Stimulated activated CD4-positive, alpha-beta T cell treated with anti-CD3 and anti-CD28 coated beads, Interleukin-15, amount 100 ng/mL, for 1 hour (primary cell): ENCODE measurements around the gene OR52K2.
"Not testable (repeated sequence)": the region's sequence is repeated elsewhere in the genome, so short reads cannot be mapped to it uniquely, and the experiment has no call there.

Experiments used
- DNase-seq, 2 donors: peaks; one replicate each; pipeline ENCODE4 v3.0.0-alpha.2; 2020; ENCODE audit warnings: low read depth in 1 of 2, low spot score in 1 of 2

The OR52K2 gene

DNA sequence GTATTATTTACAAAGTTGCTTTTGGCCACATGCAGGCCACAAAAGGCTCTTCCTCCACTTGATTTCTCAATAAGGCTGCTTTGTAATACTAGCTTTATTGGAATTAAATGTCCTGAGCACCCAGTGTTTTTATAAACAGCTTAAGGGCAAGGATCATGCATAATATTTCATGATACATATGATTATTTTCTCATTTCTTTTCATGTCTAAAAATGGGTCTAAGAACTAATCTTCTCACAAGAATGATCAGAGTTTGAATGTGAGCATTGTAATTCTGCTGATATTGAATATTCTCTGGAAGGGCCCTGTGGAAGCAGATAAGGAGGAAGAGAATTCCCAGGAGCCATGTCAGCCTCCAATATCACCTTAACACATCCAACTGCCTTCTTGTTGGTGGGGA, at the start of gene OR52K2:
Gene OR52K2 (plus strand): TSS at position 301 of the 400 bp plus-strand sequence. CDS start 45 bp downstream, at position 346.
- no peak for DNase-seq

DNA sequence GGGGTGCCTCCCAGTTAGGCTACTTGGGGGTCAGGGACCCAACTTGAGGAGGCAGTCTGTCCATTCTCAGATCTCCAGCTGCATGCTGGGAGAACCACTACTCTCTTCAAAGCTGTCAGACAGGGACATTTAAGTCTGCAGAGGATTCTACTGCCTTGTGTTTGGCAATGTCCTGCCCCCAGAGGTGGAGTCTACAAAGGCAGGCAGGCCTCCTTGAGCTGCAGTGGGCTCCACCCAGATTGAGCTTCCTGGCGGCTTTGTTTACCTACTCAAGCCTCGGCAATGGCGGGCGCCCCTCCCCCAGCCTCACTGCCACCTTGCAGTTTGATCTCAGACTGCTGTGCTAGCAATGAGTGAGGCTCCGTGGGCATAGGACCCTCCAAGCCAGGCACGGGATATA, 42.9 kb upstream of the OR52K2 start:
- DNase-seq: not testable (repeated sequence)

DNA sequence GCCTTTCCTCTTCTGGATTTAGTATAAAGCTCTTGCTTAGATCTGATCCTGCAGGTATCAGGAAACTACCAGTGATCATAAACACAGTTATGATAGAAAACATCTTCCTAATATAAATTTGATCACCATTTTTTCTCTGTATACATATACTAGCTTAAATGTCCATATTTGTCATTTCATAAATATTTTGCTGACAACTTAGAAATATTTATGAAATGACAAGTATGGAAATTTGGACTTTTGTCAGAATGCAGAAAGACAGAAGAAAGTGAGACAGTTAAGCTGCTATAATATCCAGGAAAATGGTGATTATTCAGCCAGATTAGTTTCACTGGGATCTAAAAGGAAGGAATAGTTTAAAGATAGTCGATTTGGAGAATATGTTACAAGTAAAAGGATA, 32.8 kb upstream of the OR52K2 start:
- no peak for DNase-seq

DNA sequence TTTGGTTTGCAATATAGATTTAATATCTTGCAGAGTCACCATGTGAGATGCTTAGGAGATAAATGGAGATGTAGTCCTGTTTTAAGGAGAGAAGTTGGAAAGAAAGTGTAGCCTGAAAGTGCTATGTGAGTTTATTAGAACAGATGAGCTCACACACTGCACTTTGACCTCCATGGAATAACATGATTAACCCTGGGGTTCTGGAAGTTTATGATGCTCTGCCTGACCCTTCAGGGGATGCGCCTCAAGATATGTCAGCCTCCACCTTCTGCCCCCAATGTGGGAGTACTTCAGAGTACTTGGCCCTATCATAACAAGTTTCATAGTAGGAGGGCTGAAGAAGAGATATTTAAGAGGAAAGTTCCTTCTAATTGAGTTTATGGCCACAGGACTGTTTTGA, 32.3 kb upstream of the OR52K2 start:
- no peak for DNase-seq

DNA sequence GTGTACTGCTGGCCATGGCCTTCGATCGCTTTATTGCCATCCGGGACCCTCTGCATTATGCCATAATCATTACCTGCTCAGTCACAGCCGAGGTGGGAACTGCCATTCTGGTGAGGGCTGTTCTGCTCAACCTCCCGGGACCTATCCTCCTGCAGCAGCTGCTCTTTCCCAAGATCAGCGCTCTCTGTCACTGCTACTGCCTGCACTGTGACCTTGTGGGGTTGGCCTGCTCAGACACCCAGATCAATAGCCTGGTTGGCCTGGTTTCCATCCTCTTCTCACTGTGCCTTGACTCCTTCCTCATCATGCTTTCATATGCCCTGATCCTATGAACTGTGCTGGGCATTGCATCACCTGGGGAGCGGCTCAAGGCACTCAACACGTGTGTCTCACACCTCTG, 30.7 kb upstream of the OR52K2 start:
- DNase-seq: no peak

DNA sequence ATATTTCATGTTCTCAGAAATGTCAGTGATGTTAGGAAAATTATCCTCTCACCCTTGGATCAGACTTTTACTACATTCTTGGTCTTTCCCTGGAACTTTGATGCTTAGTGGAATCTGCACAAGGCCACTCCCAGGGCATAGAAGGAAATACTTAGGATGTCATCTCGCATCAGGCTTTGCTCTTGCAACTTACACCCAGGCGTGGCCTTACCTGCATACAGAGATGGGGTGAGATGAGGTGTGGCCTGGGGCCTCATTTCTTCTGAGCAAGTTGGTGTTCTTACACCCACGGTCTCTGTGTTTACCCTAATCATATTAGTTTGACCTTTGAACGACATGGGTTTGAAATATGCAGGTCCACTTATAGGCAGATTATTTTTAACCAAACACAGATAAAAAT, 19.0 kb upstream of the OR52K2 start:
- no peak for DNase-seq

DNA sequence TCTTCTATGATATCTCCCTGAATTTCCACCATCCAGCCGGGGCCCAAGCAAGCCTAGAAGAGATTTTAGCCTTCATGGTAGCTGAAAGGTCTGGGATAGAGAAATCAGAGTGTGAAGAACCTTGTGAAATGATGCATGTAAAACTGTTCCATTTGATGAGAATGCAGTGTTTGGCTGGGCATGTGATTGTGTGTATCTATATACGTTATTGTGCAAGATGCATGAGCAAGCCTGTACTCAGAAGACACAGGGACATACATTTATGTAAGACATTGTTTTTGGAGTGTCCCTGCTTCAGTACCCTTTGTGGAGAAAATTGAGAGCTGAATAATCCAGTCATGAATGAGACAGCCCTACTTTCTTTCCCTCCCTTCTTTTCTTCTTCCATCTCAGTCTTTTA, 15.2 kb upstream of the OR52K2 start:
- no peak for DNase-seq

DNA sequence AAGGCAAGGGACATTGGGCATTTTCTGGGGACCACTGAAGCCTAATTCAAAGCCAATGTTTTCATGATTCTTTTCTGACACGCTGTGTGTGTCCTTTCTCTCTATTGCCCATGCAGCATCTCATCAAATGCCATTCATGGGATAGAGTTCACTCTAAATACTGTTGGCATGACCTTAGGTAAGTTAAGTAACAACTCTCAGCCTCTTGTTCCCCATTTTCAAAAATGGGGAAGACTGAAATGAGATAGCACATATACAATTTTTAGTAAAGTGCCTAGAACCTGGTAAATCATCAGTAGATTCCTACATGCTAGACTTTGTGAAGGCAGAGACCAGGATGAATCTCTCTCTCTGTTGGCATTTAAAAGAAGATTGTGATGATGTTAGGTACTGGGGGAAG, 12.7 kb upstream of the OR52K2 start:
- DNase-seq: no peak

DNA sequence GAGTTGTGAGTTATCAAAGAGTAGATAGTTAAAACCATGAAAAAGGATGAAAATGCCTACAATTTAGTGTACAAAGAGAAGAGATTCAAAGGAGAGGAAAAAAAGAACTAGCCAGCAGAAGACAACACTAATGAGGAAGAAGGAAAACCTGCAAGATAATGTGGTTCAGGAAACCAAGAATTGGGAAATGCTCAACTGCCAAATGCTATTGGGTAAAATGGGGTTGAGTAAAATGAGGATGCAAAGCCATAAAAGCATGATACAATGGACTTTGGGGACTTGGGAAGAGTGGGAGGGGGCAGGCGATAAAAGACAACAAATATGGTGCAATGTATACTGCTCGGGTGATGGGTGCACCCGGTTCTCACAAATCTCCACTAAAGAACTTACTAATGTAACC, 7.6 kb upstream of the OR52K2 start:
- DNase-seq: no peak

DNA sequence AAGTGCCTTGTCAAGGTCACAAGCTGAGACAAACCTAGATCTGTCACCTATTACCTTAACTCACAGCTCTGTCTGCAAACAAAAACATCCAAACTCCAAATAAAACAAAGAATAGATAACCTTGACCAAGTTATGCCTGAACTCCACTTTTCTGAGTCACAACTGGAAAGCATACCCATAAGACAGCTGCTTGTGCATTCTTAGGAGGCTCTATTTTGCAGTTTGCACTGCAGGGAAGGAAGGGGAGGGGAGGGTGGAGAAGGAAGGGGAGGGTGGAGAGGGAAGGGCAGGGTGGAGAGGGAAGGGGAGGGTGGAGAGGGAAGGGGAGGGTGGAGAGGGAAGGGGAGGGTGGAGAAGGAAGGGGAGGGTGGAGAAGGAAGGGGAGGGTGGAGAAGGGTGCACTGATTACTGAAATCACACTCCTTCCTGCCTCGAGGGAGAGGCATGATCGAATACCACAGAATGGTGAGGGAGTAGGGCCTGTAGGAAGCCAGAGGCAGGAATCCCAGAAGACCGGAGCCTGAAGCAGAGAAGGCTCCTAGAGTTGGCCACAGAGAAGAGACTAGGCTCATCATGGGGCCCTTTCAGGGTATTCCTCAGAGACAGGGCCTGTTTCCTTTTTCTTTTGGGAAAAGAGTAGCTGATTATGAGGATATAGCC, 5.7 kb upstream of the OR52K2 start:
- no peak for DNase-seq

DNA sequence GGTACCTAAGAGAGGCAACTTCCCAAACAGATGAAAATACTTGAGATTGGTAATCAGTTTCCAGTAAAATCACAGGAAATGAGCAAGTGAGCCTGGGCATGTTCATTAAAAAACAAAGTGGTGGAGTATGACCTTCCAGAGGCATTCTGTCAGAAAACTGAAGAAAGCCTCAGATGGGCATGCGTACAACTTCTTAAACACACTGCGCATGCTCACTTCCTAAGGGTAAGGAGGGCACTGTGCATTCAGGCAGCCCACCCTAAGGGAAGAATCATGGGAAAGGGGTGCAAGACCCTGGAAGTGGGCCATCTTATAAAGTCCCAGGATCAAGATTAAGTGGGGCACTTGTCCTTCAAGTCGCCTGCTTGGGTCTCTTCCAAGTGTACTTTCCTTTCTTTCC, 4.0 kb downstream of the OR52K2 start:
- DNase-seq: no peak

DNA sequence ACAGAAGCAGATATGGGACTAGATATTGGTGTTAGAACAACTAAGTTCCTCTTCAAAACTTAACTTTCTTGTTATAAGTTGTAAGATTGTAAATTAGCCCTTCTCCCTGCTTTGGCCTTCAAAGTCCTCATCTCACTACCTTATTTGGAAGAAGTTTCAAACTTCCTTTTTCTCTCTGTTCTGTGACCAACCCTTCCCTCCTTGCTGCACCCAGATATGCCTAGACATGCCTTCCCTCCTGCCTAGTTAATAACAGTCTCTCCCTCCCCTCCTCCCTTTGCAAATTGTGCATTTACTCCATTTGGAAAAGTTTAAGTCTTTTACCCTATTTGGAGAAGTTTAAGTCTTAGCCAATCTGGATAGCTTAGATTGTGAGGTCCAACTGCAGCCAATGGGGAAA, 4.9 kb downstream of the OR52K2 start:
- no peak for DNase-seq

DNA sequence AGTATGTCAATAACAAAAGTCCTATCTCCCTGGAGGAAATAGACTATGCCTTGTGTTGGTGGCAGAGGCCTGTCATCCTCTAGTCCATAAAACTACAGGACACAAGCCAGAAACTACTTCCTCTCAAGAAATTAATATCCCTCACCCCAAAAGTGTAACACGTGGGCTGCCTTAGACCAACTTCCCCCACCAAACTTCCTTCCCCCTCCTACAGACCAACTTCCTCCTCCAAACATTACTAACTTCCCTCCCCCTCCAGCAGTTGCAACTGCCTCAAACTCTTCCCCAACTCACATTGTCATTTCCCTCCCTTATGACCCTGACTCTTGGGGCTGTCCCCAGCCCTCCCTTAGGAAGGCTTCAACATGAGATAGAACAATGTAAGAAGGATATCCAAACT, 6.3 kb downstream of the OR52K2 start:
- DNase-seq: no peak

DNA sequence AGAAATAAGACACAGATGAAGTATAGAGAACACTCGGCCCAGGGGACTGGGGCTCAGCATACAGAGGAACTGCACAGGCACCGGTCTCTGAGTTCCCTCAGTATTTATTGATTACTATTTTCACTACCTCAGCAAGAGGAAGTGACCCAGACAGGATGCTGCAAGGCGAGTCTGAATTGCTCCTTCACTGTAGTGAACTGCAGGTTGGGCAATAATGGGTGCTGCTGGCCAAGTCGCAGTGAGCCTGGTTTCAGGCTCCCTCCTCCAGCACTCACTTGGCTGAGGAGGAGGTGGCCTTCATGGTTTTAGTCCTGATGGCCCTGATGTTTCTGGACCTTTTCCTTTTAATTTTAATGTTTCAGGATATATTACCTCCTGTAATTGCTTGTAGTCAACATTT, 10.4 kb downstream of the OR52K2 start:
- no peak for DNase-seq

DNA sequence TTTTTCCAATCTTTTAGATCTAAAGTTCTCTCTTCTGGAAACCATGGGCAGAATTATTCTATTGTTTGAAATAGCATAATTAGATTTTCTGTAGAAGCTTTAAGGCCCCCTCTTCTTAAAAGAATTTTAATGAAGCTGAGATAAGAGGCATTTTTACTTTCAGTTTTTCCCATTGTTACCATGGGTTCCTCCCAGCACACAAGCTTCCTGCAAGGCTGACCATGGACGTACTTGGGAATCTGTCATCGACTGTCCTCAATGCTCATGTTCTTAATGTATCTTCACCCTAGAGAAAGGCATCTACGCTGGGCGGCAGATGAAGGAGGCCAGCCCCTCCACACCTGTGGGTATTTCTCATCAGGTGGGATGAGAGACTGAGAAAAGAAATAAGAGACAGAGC, 11.1 kb downstream of the OR52K2 start:
- DNase-seq: no peak

DNA sequence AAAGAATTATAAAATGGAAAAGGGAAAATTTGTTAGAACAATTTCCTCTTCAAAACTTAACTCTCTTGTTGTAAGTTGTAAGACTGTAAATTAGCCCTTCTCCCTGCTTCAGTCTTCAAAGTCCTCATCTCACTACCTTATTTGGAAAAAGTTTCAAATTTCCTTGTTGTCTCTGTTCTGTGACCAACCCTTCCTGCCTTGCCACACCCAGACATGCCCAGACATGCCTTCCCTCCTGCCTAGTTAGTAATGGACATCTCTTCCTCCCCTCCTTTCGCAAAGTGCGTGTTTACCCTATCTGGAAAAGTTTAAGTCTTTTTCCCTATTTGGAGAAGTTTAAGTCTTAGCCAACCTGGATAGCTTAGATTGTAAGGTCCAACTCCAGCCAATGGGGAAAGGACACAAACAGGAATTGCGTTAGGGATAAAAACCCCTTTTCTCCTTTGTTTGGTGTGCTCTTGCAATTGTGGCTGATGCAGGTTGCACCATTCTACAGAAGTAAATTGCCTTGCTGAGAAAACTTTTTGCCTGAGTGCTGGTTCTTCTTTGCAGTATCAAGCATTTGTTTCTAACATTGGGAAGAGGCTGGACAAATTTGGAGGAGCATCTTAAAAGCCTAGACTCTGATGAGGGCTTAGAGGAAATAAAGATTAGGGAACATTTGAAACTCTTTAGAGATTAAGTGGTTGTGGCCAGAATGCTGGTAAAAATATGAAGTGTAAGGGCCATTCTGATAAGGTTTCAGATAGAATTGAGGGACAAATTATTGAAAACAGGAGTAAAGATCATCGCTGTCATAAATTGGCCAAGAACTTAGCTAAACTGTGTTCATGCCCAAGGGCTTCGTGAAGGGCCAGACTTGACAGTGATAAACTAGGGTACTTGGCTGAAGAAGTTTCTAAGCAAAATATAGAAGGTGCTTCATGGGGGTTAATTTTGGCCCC, 15.4 kb downstream of the OR52K2 start:
- no peak for DNase-seq

DNA sequence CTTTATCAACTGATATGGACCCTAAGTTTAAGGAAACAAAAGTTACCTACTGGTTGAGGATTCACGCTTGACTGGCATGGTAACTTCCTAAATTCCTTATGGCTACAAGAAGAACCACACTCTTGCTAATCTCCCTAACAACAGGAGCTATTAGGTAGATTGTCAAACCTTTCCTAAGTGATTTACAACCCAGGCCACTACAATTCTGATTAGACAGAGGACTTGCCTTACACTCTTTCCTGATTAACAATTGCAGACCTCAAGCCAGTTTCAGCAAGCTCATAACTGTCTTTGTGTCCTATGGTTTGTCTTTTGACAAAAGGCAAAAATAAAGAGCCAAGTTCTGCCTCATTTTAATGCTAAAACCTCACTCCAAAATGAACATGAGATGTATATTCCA, 16.3 kb downstream of the OR52K2 start:
- DNase-seq: no peak

DNA sequence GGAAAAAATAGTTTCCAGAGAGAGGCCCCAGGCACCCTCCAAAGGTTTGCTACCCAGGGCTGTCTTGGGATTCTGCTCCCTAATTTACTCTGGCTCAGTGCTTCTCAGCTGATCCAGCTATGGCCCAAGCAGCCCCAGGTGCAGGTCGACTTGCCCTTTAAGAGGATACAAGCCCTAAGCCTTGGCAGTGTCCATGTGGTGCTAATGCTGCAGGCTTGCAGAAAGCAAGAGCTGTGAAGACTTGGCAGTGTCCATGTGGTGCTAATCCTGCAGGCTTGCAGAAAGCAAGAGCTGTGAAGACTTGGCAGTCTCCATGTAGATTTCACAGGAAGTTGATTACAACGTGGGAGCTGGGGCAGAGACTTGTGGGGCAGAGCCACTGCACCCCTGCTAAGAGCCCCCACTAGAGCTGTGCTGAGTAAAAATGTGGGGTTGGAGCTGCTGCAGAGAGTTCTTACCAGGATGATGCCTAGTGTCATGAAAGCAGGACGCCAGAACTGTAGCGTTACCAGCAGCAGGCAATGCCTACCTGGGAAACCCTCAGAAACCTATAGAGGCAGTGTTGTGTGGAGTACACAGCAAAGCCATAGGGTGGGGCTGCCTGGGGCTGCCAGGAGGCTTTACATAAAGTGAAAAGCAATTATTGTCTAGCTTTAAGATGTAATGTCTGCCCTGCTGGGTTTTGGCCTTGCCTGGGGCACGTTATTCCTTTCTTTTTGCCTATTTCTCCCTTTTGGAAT, 17.2 kb downstream of the OR52K2 start:
- DNase-seq: no peak

DNA sequence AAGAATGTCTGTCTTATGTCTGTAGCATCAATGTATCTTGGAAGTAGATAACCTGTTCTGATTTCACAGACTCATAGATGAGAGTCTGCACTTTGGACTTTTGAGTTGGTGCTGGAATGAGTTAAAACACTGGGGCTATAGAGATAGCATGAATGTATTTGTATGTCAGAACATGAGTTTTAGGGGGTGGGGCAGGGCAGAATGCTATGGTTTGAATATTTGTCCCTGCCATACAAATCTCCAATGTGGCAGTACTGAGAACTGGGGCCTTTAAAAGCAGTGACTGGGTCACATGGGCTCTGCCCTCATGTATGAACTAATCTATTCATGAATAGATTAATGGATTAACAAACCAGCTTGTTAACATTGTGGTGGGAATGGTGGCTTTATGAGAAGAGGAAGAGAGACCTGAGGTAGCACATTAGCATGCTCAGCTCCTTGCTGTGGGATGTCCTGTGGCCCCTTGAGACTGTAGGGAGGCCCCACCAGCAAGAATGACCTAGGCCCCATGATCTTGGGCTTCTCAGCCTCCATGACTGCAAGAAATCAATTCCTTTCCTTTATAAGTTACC, 17.9 kb downstream of the OR52K2 start:
- no peak for DNase-seq

DNA sequence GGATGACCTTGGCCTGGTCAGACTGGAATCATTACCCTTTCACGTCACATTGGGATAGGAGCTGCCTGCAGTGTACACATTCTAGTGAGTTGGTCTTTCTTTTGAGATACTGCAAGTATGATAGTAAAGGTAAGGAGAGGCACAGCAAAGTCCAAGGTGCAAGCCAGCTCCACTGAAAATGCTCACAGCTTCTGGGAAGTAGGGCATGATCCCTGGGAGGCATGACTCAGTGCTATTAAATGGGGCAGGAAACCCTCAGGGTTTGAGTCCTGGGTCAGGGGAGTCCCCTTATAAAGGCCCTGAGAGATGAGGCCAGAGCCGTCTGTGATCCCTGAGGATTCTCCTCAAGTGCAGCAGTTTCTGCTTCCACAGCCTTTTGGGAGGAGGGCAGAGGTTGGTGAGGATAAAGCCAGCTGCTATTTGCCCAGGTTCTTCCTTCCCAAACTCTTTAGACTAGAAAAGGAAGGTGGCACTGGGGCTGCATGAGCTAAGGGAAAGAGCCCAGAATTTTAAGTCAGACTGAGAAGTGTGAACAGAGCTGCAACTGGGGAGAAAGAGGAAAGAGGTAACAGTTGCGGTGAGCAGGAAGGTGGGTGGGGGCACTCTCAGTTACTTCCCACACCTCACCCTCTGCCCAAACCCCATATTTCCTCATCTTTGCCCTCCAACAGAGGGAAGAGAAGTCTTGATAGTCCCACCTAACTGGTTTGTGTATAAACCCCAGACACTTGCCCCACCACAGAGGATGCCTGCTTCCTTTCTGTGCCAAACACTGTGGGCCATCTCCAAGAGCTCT, 18.9 kb downstream of the OR52K2 start:
- no peak for DNase-seq

DNA sequence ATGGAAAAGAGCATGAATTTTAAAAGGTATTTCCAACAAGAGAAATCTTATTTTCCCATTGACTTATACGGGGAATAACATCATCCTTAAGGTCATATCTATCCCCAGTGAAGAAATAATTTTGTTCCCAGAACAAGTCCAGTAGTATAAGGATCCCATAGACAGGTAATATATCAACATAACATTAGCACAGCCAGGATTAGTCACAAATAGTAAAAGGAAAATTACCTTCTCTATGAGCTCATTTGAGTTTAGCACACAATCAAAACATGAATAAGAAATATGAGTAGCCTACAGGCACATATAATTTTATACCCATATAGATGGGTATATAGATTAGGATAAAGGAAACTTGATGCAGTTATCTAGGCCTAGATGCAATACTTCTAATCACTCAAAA, 30.5 kb downstream of the OR52K2 start:
- DNase-seq: no peak
